Thyroid gland (tissue), 4 donors: ENCODE results near the gene SYNPO.

Experiments used
- POLR2A ChIP-seq, 2 donors: fragments of 450-650 bp; IDR thresholded peaks; one replicate each; pipeline ENCODE4 v1.6.1; 2017; ENCODE audit warnings: antibody characterized with exemption in 2 of 2, mild to moderate bottlenecking in 2 of 2, moderate library complexity in 1 of 2
- TF ChIP-seq, protein P1 (sequence below), 6 experiments: fragments of 200-600 bp in 3 of 6; fragments of 450-650 bp in 3 of 6; sonication (generic) in 3 of 6; IDR thresholded peaks; one replicate each; pipeline ENCODE4 v1.5.1; 2016 to 2019; ENCODE audit warnings: antibody characterized with exemption in 6 of 6, mild to moderate bottlenecking in 2 of 6, inconsistent platforms in 1 of 6, moderate library complexity in 1 of 6

DNA sequence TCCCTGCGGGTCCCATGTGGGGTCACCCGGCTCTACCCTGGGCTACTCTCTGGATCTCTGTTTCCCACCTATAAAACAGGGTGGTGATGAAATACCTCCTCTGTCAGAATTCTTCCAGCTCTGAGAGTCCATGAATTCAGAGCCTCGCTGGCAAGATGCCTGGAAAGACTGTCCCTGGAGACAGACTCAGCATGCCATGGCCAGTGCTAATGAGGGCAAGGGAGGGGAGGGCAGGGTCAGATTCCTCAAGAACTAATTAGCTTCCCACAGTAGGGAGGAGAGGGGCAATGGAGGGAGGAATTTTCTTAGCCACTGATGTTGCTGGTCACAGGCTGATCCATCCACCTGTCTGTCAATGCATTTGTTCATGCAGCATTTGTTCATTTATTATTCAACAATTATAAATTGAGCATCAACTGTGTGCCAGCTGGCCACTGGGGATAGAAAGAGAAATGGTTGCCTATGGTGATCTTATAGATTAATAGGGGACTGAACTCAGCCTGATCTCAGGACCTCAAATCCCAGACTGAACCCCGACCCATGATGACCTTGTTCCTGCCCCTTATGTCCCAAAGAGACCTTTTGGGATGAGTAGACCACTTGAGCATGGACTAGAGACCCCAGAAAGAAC is 4.7 kb downstream of the SYNPO start:
- TF ChIP-seq POLR2A (IDR thresholded peaks at IDR 0.05) = no peak
- TF ChIP-seq, protein P1, sequence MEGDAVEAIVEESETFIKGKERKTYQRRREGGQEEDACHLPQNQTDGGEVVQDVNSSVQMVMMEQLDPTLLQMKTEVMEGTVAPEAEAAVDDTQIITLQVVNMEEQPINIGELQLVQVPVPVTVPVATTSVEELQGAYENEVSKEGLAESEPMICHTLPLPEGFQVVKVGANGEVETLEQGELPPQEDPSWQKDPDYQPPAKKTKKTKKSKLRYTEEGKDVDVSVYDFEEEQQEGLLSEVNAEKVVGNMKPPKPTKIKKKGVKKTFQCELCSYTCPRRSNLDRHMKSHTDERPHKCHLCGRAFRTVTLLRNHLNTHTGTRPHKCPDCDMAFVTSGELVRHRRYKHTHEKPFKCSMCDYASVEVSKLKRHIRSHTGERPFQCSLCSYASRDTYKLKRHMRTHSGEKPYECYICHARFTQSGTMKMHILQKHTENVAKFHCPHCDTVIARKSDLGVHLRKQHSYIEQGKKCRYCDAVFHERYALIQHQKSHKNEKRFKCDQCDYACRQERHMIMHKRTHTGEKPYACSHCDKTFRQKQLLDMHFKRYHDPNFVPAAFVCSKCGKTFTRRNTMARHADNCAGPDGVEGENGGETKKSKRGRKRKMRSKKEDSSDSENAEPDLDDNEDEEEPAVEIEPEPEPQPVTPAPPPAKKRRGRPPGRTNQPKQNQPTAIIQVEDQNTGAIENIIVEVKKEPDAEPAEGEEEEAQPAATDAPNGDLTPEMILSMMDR (IDR thresholded peaks at IDR 0.05) = no peak
